GM18868 (cell line): Measurements from ENCODE around the gene DNPH1.

Experiments used
- ATAC-seq: cut with Tn5 transposase; IDR thresholded peaks from one replicate; pipeline ENCODE4 v1.9.1; 2021; ENCODE audit warnings: mild to moderate bottlenecking, moderate library complexity; ENCODE audit not compliant: unreplicated experiment

The DNPH1 gene, protein sequence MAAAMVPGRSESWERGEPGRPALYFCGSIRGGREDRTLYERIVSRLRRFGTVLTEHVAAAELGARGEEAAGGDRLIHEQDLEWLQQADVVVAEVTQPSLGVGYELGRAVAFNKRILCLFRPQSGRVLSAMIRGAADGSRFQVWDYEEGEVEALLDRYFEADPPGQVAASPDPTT

DNA sequence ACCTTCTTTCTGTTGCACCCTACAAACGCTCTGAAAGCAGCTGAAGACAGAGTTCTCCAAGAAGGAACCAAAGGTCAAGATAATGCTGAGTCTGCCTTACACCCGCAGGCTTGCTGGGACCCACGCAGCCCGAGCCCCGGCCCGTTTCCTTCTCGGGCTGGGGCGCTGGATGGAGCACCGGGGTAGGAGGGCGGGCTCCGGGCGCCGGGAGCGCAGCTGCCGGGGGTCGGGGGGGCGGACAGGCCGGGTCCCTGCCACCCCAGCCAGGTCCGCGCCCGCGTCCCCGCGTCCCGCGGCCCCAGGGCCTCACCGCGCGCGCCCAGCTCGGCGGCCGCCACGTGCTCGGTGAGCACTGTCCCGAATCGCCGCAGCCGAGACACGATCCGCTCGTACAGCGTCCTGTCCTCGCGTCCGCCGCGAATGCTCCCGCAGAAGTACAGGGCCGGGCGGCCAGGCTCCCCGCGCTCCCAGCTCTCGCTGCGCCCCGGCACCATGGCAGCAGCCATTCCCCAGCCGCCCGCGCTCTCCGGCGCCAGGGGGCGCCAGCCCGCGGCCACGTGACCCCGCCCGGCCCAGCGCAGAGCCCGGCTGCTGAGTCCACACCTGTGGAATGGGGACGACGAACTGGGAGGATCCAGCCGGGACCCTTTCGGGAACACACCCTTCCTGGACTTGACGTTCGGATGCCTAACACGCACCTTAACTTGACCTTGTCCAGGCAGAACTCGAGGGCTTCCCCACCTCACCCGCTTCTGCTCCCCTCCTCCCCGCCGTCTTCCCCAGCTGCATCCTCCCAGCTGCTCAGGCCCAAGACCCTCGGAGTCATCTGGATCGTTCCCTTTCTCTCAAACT, at the start of gene DNPH1:
Gene DNPH1, minus strand, starts transcription at position 531 of the 852 bp plus-strand sequence. Its CDS starts 25 bp downstream, at position 506.
- ATAC-seq: peak; percentile 67

DNA sequence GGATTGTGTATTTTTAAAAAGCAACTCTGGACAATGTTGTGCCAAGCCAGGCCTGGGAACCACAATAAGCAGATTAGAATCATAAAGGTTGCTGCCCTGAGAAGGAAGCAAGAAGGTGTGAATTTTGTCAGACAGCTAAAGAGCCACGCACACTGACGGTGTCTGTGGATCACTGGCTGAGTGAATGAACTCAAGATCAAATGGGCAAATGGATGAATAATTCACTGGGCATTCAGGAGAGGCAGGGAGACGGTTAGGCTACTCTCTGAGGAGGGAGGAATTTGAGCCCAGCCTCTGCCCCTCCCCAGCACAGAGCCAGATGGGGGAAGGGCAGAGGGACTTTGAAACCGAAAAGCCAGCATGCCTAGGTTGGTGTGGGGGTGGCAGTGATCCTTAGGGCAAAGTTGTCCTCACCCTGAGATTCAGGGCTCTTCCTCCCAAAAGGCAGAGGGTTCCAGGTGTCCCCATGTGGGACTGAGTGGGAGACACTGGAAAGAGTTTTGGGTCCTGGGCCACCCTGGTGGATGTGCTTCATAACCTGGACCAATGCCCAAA, 49.3 kb upstream of the DNPH1 start:
- ATAC-seq: no peak

DNA sequence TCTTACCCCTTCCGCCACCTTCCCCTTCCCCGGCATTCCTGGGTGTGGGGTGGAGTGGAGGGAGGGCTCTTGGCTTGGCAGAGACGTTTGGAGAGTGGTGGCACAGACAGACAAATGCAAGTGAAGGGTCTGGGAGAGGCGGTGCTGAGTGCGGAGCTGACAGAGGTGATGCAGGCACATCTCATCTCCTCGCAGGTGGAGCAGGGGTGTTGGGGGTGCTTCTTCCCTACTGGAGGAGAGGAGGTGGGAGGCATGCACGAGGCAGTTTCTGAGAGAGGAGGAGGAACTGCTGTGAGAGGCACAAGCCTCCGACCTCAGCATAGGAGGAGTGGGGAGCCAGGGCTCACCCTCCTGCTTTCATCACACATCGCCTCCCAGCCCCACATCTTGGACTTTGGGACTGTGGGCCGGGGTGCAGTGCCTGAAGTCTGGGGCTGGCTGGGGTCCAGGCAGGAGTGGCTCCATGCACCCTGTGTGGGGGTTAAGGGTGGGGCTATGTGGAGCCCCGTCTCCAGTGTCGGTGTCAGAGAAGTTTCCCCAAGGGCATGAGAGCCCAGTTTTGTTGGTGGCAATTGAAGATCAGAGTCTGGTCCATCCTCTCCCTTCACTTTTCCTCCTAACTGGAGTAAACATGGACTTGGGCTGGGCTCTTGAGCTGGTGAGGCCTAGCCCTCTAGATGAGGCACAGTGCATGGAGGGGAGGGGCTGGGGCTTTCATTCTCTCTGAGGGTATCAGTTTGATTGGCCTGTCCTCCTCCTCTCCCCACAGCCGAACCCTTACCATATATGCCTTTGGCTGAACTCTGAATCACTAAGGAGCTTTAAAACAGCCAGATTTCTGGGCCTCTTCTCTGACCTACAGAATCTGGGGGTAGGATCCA, 48.6 kb upstream of the DNPH1 start:
- no peak for ATAC-seq

DNA sequence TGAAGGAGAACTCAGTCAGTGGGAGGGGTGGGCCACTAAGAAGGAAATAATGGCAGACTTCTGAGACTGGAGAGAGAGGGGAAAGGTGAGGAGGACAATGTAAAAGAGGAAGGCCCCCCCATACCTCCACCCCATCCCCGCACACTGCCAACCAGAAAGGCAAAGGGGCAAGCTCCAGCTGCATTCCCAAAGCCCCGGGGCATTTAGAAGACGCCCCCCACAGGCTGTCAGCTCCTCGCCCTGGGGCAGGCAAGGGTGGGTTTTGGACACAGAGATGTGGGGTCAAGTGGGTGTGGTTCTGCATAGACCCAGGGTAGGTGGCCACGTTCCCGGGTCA, 48.0 kb upstream of the DNPH1 start:
- no peak for ATAC-seq

DNA sequence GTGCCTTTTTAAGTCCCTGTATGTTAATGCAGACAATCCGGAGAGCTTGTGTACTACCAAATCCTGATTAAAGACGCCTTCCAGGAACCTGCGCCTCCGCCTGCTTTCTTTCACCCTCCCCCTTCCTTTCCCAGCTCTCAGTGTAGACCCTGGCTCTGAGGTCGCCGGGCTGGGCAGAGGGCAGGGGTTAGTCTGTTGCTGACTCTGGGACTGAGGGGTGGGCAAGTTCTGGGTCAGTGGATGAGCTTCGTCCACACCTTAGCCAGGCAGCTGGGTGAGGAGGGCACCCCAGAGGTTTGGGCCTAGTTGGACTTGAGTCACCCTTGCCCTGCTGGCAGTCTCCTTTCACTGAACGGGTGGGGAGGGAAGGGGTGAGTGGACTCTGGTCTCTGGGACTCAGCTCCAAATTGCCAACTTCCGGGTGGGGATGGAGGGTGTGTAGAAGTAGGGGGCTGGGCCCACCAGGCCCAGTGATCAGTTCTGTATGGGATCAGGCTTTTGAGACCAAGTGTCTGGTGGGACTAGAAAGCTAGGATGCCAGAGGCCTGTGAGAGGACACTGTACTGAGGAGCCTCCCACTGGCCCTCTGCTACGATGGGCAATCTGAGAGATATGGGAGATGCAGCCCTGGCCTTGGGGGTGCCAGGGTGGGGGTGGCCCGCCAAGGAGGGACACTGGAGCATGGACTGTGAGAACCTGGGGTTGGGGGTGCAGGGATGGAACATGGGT, 47.5 kb upstream of the DNPH1 start:
- ATAC-seq: no peak

DNA sequence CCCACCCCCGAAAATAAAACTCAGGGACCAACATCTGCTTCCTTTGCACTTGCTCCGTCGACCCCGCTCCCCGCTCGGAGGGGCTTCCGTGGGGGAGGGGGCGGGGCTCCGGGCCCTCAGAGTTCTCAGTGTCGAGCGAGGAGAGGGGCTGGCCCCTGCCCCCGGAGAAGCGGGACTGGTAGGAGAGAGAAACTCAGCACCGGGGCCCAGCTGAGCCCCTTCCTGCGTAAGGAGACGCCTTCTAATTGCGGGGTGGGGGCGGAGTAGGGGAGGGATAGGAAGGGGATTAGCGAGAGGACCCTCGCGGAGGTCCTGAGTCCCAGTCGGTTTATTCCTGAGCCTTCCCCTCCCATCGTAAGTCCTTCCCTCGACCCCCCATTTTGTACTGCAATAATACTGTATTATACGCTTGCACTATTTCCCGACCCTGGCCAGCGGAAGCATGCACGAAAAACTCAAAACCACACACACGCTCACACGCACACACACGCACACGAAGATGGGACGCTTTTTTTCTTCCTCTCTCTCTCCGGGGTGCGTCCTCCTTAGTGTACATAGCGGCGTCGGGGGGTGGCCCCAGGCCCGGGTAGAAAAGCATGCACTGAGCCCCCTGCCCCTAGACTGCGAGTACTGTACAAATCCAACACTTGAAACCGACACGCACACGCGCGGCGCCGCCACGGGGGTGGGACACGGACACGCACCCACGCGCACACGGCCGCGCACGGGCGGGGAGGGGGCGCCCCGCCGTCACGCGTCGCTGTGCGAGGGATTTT, 46.7 kb upstream of the DNPH1 start:
- no peak for ATAC-seq

DNA sequence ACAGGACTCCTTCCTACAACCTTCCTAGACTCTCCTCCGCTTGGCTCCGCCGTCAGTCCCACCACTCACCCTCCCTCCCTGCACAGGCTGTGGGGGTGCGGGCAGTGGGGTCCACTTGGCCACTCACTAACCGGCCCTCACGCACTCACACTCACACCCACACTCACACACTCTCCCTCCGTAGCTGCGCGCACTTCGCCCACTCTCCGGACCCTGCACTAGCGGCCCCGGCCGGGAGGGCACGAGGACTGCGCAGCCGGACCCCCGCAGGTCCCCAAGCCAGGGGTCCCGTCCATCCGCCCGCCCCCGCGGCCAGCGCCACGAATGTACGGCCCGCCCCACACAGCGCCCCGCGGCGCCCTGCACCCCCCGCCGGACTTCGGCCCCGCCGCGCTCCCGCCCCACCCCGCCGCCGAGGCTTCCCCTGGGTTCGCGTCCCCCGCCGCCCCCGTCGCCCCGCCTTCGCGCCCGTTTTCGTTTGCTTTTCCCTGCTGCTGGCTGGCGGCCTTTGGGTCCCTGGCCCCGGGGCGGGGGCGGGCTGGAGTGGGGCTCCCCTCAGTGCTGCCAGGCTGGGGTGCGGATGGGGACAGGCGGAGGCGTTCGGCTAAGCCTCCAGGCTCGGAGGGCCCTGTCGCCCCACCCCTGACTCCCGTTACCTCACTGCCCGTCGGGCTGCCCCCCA, 45.8 kb upstream of the DNPH1 start:
- ATAC-seq: no peak

DNA sequence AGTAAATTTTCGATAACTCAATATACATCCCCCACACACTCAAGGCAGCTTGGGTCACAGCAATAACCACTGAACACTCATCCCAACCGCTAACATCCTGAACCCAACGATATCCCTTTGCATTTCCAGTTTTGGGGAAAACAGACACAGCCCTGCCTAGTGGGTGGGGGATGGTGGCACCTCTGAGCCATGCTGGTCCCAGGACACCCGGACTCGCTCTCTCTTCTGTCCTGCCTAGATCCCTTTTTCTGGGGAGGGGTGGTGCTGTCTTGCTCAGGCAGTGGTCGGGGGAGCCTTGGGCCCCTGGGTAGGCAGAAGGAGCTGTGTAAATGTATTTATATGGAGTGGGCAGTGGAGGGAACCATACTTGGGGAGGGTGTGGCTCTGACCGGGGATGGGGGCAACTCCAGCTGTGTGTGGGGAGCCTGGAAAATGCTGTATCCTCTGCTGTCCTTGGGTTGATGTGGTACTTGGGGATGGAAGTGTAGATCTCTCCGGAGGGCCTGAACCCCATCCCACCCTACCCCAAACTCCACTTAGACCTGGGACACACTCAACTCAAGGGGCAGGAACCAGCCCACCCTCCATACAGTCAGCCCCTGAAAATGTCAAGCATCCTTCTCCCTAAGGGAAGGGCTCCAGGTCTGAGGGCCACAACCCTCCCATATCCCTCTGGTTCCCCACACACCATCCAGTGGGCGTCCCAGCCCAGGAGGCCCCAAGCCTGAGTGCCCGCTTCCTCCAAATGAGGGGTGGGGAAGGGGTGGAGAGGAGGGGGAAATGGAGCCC, 45.0 kb upstream of the DNPH1 start:
- no peak for ATAC-seq

DNA sequence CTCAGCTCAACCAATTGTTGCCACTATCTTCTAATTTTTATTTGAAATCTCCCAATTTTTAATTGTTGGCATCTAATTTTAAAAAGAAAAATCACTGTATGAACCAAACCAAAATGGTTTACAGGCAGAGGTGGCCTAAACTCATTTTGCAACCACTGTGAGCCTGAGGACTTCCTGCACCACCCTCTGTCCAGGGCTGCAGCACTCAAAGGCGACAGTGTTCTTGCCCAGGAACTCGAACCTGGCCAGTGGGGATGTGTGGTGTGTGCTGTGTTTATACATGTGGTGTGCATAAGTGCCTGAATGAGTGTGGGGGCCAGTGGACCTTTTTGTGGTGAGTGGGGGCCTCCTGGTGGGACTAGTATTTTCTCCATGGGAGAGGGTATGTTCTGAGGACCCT, 44.4 kb upstream of the DNPH1 start:
- ATAC-seq: no peak

DNA sequence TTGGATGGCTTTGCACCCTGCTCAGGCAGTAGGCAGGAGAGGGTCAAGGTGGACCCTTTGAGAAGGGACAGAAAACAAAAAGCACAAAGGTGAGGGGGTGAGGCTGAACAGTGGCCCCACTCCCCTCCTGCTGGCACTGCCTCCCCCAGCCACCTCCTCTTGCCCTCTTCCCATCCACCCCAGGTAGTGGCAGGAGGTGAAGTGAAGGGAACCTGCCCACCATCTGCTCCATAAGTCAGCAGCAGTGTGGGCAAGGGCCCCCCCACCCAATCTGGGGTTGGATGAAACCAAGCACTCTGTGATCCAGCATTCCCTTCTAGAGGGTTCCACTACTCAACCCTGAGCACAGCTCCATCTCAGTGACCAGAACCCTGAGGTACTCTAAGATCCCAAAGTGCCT, 42.7 kb upstream of the DNPH1 start:
- no peak for ATAC-seq

DNA sequence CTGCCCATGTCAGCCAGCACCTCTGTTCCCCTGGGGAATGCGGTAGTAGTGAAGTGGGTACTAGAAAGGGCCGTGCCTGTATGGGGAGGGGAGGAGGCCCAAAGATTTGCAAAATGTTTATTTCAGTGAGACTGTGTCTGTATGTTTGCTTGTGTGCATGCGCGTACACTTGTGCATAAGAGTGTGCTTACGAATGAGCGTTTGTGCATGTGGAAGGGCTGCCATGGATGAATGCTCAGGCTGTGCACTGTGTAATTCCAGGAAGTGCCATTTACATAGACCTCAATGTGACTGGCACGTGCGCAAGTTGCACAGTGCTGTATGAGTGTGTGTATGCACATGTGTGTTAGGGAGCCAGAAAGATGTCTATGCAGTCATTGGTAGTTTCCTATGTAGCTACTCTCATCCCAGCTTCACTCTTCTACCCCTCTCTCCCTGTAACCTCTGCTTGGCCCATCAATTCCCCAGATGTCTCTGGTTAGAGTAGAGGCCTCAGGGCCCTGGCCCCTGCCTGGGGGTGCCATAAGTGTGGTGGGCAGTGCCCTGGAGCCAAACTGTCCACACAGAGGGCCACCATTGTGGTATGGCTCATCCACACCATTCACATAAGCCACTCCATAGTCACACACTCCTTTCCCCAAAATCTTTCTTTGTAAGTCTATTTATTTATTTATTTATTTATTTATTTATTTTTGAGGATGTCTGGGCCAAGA, 42.0 kb upstream of the DNPH1 start:
- no peak for ATAC-seq

DNA sequence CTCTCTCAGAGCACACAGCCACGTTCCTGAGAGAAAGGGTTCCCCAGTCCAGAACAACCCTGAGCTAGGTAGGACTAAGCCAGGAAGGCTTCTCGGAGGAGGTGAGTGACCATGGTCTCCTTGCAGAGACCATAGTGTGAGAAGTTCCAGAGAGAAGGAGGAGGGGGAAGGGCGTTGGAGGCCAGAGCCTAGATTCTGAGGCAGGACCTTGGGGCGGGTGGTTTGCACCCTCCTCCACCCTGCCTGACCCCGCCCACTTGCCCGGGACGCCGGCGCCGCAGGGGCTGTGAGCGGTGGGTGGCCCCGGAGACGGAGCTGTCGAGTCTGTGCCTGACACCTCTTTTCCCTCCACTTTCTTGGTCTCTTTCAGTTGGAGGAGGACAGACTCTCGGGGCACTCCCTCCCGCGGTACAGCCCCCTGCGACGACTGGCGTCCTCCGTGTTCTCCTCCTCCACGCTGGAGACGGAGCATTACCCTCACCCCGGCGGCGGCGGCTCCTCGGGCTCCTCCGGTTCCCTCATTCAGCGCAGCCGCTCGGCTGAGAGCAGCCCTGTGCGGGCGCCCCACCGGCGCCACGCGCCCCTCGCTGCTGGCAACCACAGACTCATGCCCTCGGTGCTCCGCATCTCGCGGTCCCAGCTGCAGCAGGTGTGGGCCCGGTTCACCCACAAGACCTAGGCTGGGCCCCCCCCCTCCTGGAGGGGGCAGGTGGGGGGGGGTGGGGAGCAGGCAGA, 40.2 kb upstream of the DNPH1 start:
- ATAC-seq: no peak

DNA sequence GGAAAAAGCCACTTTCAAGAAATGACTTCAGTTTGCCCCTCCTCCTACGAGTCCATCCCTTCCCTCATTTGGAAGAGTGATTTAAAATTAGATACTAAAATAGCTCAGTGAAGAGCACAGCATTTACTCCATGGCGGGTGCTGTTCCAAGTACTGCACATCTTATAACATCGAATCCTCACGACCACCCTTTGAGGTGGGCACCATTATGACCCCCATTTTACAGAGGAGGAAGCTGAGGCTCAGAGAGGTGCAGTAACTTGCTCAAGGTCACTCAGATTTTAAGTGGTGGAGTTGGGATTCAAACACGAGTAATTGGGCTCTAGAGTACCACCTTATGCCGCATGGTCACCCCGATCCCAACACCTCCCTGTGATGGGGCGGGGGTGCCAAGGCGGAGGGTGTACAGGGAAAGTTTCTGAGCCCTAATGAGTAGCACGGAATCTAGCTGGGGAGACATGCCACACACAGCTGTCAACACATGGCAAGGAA, 39.5 kb upstream of the DNPH1 start:
- no peak for ATAC-seq

DNA sequence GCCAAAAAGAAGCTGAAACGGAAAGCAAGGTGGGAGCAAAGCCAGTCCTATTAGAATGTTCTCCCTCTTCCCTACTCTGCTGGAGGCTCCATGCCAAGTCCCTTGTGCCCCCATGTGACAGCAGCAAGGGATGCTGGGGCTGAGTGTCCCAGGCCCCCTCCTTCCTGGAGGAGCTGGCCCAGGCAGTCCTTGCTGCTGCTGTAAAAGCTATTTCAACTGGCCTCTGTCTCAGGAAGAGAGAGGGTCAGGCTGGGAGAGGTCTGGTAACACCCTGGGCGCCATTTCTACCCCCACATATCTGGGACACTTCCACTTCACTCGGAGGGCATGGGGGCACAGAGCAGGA, 39.0 kb upstream of the DNPH1 start:
- no peak for ATAC-seq

DNA sequence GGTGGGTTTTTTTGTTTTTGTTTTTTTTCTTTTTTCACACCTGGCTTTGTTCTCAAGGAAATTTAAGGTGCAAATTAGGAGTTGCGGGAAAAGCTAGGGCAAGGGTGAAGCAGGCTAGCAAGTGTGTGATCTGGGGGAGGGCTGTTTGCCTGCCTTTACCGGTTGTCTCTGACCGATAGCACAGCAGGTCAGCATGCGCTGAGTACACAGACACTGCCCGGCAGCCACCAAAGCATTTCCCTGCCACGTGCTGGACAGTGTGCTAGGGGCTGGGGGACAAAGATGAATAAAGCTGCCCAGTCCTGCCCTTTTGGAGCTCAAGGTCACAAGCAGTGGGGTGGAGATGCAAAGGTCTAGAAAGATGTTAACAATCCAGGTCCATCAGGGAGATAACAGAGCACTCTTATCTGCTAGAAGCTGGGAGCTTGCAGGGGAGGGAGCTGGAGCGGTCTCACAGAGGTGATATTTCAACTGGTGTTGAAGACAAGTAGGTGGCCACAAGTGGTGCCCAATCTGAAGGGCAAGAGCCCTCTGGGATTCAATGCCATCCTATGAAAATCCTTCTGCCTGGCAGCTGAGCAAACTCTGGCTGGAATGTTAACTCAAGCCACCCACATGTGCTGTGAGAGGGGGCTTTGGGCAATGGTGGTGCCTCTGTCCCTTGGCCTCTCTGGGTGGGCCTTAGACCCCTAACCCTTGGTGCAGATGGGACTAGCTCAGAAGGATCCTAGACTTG, 38.5 kb upstream of the DNPH1 start:
- no peak for ATAC-seq

DNA sequence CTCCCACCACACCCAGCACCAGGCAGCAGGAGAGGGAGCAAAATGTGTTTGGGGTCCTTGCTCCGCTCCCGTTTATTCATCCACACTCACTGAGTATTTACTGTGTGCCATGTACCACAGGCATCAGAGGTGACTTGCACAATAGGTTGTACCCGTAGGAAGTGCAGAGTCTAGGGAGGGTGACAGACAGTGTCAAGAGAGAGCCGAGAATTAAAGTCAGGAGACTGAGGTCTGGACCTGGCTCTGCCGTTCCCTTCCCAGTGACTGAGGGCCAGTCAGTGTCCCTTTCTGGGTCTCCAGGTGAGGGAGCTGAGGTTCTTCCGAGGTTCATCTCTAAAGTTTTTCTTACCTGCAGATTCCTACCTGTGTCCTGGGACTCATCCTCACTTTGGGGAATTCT, 36.3 kb upstream of the DNPH1 start:
- ATAC-seq: no peak
